Liver (tissue), 9 donors: ENCODE results near the gene PRAME. TPM values are rescaled to one million over a fixed set of nuclear protein-coding genes. Genes with fewer than 3 reads are reported as not detected.

Experiments used
- DNase-seq: peaks from one replicate; pipeline ENCODE4 v3.0.0-alpha.2; 2017; ENCODE audit warnings: low spot score
- H3K27ac ChIP-seq, 2 donors: one replicate each; pipeline ENCODE4 v1.7.0; 2013; ENCODE audit warnings: inconsistent platforms in 2 of 2, low read length in 2 of 2, control low read depth in 1 of 2, low read depth in 1 of 2, mild to moderate bottlenecking in 1 of 2
- H3K27me3 ChIP-seq, 4 donors: one replicate each; pipeline versions ENCODE4 v1.6.1 to v1.7.0; 2013; ENCODE audit warnings: low read length in 3 of 4, inconsistent platforms in 1 of 4, mild to moderate bottlenecking in 1 of 4, moderate library complexity in 1 of 4; ENCODE audit not compliant: control insufficient read depth in 4 of 4, insufficient read depth in 4 of 4
- H3K36me3 ChIP-seq, 4 donors: one replicate each; pipeline versions ENCODE4 v1.6.1 to v1.7.0; 2013; ENCODE audit warnings: low read length in 3 of 4, mild to moderate bottlenecking in 3 of 4, low read depth in 1 of 4, moderate library complexity in 1 of 4; ENCODE audit not compliant: control insufficient read depth in 4 of 4, insufficient read depth in 3 of 4
- H3K4me1 ChIP-seq, 4 donors: one replicate each; pipeline versions ENCODE4 v1.6.1 to v1.7.0; 2013; ENCODE audit warnings: low read length in 3 of 4, mild to moderate bottlenecking in 3 of 4, moderate library complexity in 1 of 4; ENCODE audit not compliant: control insufficient read depth in 4 of 4, insufficient read depth in 4 of 4
- H3K4me3 ChIP-seq, 3 donors: one replicate each; pipeline versions ENCODE4 v1.6.1 to v1.7.0; 2013; ENCODE audit warnings: low read length in 3 of 3, control low read depth in 1 of 3, low read depth in 1 of 3, mild to moderate bottlenecking in 1 of 3
- H3K9ac ChIP-seq, 2 donors: one replicate each; pipeline ENCODE4 v1.7.0; 2013; ENCODE audit warnings: low read length in 2 of 2, mild to moderate bottlenecking in 2 of 2, moderate library complexity in 2 of 2, control low read depth in 1 of 2, low read depth in 1 of 2
- H3K9me3 ChIP-seq, 4 donors: one replicate each; pipeline versions ENCODE4 v1.6.1 to v1.7.0; 2013; ENCODE audit warnings: low read length in 3 of 4; ENCODE audit not compliant: control insufficient read depth in 4 of 4
- ATF3 ChIP-seq: IDR thresholded peaks from 2 replicates; pipeline ENCODE4 v1.6.1; 2016; ENCODE audit warnings: antibody characterized with exemption
- CTCF ChIP-seq: fragments of 150-350 bp; IDR thresholded peaks from 2 replicates; pipeline ENCODE4 v1.5.1; 2017; ENCODE audit warnings: improper control_type of control experiment, low read depth, low read length; ENCODE audit not compliant: missing input control
- EGR1 ChIP-seq, 2 donors: IDR thresholded peaks; 2 replicates each; pipeline ENCODE4 v1.6.1; 2016 to 2018; ENCODE audit warnings: antibody characterized with exemption in 2 of 2, low read depth in 2 of 2
- FOXA1 ChIP-seq: IDR thresholded peaks from 2 replicates; pipeline ENCODE4 v1.6.1; 2016; ENCODE audit warnings: antibody characterized with exemption
- FOXA2 ChIP-seq: IDR thresholded peaks from 2 replicates; pipeline ENCODE4 v1.6.1; 2016; ENCODE audit warnings: antibody characterized with exemption
- GABPA ChIP-seq, 2 donors: IDR thresholded peaks in 1 of 2; conservative IDR thresholded peaks in 1 of 2; 2 replicates each; pipeline ENCODE4 v1.6.1; 2016; ENCODE audit warnings: antibody characterized with exemption in 2 of 2, mild to moderate bottlenecking in 1 of 2, moderate library complexity in 1 of 2
- HNF4A ChIP-seq, 2 donors: conservative IDR thresholded peaks; 2 replicates each; pipeline ENCODE4 v1.6.1; 2016; ENCODE audit warnings: antibody characterized with exemption in 2 of 2, mild to moderate bottlenecking in 2 of 2
- HNF4G ChIP-seq: IDR thresholded peaks from 2 replicates; pipeline ENCODE4 v1.6.1; 2016; ENCODE audit warnings: antibody characterized with exemption
- JUND ChIP-seq, 2 donors: IDR thresholded peaks; 2 replicates each; pipeline ENCODE4 v1.6.1; 2016; ENCODE audit warnings: antibody characterized with exemption in 2 of 2
- MAX ChIP-seq: IDR thresholded peaks from 2 replicates; pipeline ENCODE4 v1.6.1; 2016; ENCODE audit warnings: antibody characterized with exemption
- NR2F2 ChIP-seq: IDR thresholded peaks from 2 replicates; pipeline ENCODE4 v1.6.1; 2016; ENCODE audit warnings: antibody characterized with exemption
- RAD21 ChIP-seq, 2 donors: IDR thresholded peaks; 2 replicates each; pipeline ENCODE4 v1.6.1; 2016; ENCODE audit warnings: antibody characterized with exemption in 2 of 2, mild to moderate bottlenecking in 2 of 2
- REST ChIP-seq: IDR thresholded peaks from 2 replicates; pipeline ENCODE4 v1.6.1; 2016; ENCODE audit warnings: antibody characterized with exemption, mild to moderate bottlenecking
- RXRA ChIP-seq, 2 donors: IDR thresholded peaks; 2 replicates each; pipeline ENCODE4 v1.6.1; 2017 to 2018; ENCODE audit warnings: antibody characterized with exemption in 2 of 2, mild to moderate bottlenecking in 1 of 2
- SP1 ChIP-seq: IDR thresholded peaks from 2 replicates; pipeline ENCODE4 v1.6.1; 2018; ENCODE audit warnings: antibody characterized with exemption, mild to moderate bottlenecking
- TAF1 ChIP-seq: conservative IDR thresholded peaks from 2 replicates; pipeline ENCODE4 v1.6.1; 2016; ENCODE audit warnings: antibody characterized with exemption, mild to moderate bottlenecking
- YY1 ChIP-seq: IDR thresholded peaks from 2 replicates; pipeline ENCODE4 v1.6.1; 2016; ENCODE audit warnings: antibody characterized with exemption, mild to moderate bottlenecking
- ZBTB33 ChIP-seq: IDR thresholded peaks from 2 replicates; pipeline ENCODE4 v1.6.1; 2016; ENCODE audit warnings: antibody characterized with exemption
- WGBS: extraction: QIAGEN DNeasy Blood & Tissue Kit; methylation state at CpG from one replicate; pipeline ENCODE4 v1.1.7; 2013; 5-methylcytosine and 5-hydroxymethylcytosine counted together
- polyA plus RNA-seq, 2 donors: library from polyadenylated mRNA; stranded (reverse) in 1 of 2; unstranded in 1 of 2; fragments of 200-250 nt in 1 of 2; fragments of >200 nt in 1 of 2; fragmentation: Nextera tagmentation in 1 of 2; extraction: Ambion mirVana in 1 of 2; gene quantifications; one replicate each; pipeline versions ENCODE4 v1.2.1 to v1.2.3, GENCODE V29; 2013 to 2015
- total RNA-seq, 2 donors: library from RNA; depleted of rRNA; stranded (reverse); fragments of >200 nt; gene quantifications; one replicate each; pipeline ENCODE4 v1.2.3, GENCODE V29; 2014
- donor health status: healthy.
- donor health status: healthy.
- donor health status: healthy.
- donor health status: healthy.
- donor health status: healthy.

PRAME gene
- total and polyA plus RNA-seq, 4 donors, result not detected

GRCh38 chr22:22599248-22599647 is 40.2 kb upstream of the PRAME start:
- no peak overlapping the region for H3K27ac ChIP-seq
- H3K4me3 ChIP-seq, result no peak overlapping the region
- no peaks in the 10 kb centered on the region for H3K9me3 ChIP-seq
- peaks cover 0 to 3% (median 0%) of the 10 kb centered on the region in 4 donors for H3K27me3 ChIP-seq
- H3K36me3 ChIP-seq, result no peaks in the 10 kb centered on the region
- no peaks in the 10 kb centered on the region for H3K4me1 ChIP-seq
- DNase-seq, result no peak
- H3K9ac ChIP-seq, result no peak overlapping the region
- WGBS, result 72% methylated on average over 3 of the region's 3 CpGs
- no peak for TF ChIP-seq FOXA2
- TF ChIP-seq TAF1, result no peak
- no peak for TF ChIP-seq CTCF
- no peak for TF ChIP-seq RAD21 (IDR thresholded peaks at IDR 0.05)
- TF ChIP-seq NR2F2, result no peak
- no peak for TF ChIP-seq ATF3
- no peak for TF ChIP-seq RXRA (IDR thresholded peaks at IDR 0.05)
- no peak for TF ChIP-seq GABPA (IDR thresholded peaks at IDR 0.05 in 1 of 2, conservative IDR thresholded peaks at IDR 0.05 in 1 of 2)
- no peak for TF ChIP-seq REST
- no peak for TF ChIP-seq HNF4G
- TF ChIP-seq HNF4A (conservative IDR thresholded peaks at IDR 0.05), result no peak
- no peak for TF ChIP-seq EGR1 (IDR thresholded peaks at IDR 0.05; ENCODE audit: low read depth in 2 of 2)
- no peak for TF ChIP-seq YY1
- TF ChIP-seq MAX, result no peak
- TF ChIP-seq ZBTB33, result no peak
- no peak for TF ChIP-seq SP1
- TF ChIP-seq JUND (IDR thresholded peaks at IDR 0.05), result no peak
- TF ChIP-seq FOXA1, result no peak
